ENCODE measurements around the gene ZBED1. TPM values are rescaled to one million over a fixed set of nuclear protein-coding genes. Genes with fewer than 3 reads are reported as not detected.
"Not testable (repeated sequence)": the region's sequence is repeated elsewhere in the genome, so short reads cannot be mapped to it uniquely, and the experiment has no call there.

The ZBED1 gene
- total RNA-seq, 4 donors from 2014 or later = 15.6 to 39.2 (median 22.1) TPM

DNA sequence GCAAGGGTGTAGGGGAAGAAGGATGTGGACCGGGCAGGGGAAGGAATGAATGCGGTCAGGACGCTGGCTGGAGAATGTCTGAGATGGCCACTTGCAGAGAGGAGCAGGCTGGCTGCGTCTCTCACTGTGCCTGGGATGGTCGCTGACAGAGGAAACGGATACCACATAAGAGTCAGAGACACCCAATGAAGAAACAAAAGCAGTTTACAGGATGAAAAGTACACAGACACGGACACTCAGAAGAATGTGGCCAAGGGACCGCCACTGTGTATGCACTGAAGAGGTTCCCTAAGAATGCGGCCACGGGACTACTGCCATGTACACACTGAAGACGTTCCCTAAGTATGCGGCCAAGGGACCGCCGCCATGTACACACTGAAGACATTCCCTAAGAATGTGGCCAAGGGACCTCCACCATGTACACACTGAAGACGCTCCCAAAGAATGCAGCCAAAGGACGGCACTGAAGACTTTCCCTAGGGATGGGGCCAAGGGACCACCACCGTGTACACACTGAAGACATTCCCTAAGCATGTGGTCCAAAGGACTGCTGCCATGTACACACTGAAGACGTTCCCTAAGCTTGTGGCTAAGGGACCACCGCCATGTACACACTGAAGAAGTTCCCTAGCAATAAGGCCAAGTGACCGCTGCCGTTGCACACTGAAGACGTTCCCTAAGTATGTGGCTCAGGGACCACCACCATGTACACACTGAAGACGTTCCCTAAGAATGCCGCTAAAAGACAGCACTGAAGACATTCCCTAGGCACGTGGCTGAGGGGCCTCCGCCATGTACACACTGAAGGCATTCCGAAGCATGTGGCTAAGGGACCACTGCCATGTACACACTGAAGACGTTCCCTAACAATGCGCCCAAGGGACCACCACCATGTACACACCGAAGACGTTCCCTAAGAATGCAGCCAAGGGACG lies 32.2 kb downstream of the ZBED1 start:
- Histone ChIP-seq H3K36me3 (no peaks in the 10 kb centered on the region), H3K27ac (no peak overlapping the region), H3K27me3 (no peaks in the 10 kb centered on the region), H3K4me1 (no peaks in the 10 kb centered on the region), H3K4me3 (no peak overlapping the region), H3K9me3 (no peaks in the 10 kb centered on the region)
- TF ChIP-seq POLR2A (IDR thresholded peaks at IDR 0.05) = no peak
- TF ChIP-seq, protein P1, sequence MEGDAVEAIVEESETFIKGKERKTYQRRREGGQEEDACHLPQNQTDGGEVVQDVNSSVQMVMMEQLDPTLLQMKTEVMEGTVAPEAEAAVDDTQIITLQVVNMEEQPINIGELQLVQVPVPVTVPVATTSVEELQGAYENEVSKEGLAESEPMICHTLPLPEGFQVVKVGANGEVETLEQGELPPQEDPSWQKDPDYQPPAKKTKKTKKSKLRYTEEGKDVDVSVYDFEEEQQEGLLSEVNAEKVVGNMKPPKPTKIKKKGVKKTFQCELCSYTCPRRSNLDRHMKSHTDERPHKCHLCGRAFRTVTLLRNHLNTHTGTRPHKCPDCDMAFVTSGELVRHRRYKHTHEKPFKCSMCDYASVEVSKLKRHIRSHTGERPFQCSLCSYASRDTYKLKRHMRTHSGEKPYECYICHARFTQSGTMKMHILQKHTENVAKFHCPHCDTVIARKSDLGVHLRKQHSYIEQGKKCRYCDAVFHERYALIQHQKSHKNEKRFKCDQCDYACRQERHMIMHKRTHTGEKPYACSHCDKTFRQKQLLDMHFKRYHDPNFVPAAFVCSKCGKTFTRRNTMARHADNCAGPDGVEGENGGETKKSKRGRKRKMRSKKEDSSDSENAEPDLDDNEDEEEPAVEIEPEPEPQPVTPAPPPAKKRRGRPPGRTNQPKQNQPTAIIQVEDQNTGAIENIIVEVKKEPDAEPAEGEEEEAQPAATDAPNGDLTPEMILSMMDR (IDR thresholded peaks at IDR 0.05) = no peak
- intact Hi-C loops (cut with DNase I; ENCODE audit: low total_unique reads) = no loop called here
- DNase-seq = no peak

GRCh38 chrX:2466876-2467656 lies 33.7 kb downstream of the ZBED1 start:
- Histone ChIP-seq H3K4me1 (no peaks in the 10 kb centered on the region), H3K27ac (no peak overlapping the region), H3K27me3 (no peaks in the 10 kb centered on the region), H3K36me3 (no peaks in the 10 kb centered on the region), H3K9me3 (no peaks in the 10 kb centered on the region), H3K4me3 (no peak overlapping the region)
- TF ChIP-seq, protein P1 (IDR thresholded peaks at IDR 0.05) = no peak
- no peak for TF ChIP-seq POLR2A (IDR thresholded peaks at IDR 0.05)
- no peak for DNase-seq
- intact Hi-C loops (cut with DNase I; ENCODE audit: low total_unique reads) = no loop called here

- no peaks in the 10 kb centered on the region for H3K9me3 ChIP-seq
- no peak overlapping the region for H3K4me3 ChIP-seq
- H3K4me1 ChIP-seq = no peaks in the 10 kb centered on the region
- H3K27ac ChIP-seq = no peak overlapping the region
- H3K36me3 ChIP-seq = no peaks in the 10 kb centered on the region
- no peak for TF ChIP-seq POLR2A (IDR thresholded peaks at IDR 0.05)
- TF ChIP-seq, protein P1 (IDR thresholded peaks at IDR 0.05) = no peak
- intact Hi-C loops (cut with DNase I; ENCODE audit: low total_unique reads) = no loop called here
- no peak for DNase-seq
- H3K27me3 ChIP-seq = no peaks in the 10 kb centered on the region
Observed at GRCh38 chrX:2464677-2465166, 36.1 kb downstream of the ZBED1 start.

- intact Hi-C loops (cut with DNase I; ENCODE audit: low total_unique reads) = no loop called here
- no peaks in the 10 kb centered on the region for H3K4me1 ChIP-seq
- H3K27ac ChIP-seq = no peak overlapping the region
- no peaks in the 10 kb centered on the region for H3K27me3 ChIP-seq
- no peaks in the 10 kb centered on the region for H3K9me3 ChIP-seq
- H3K36me3 ChIP-seq = no peaks in the 10 kb centered on the region
- H3K4me3 ChIP-seq = no peak overlapping the region
- DNase-seq = no peak
- TF ChIP-seq, protein P1 (IDR thresholded peaks at IDR 0.05) = no peak
- TF ChIP-seq POLR2A (IDR thresholded peaks at IDR 0.05) = no peak
Observed at GRCh38 chrX:2463973-2464676, 36.7 kb downstream of the ZBED1 start.

- DNase-seq; H3K9me3 ChIP-seq; H3K4me1 ChIP-seq; H3K4me3 ChIP-seq; H3K27ac ChIP-seq; intact Hi-C loops (cut with DNase I; ENCODE audit: low total_unique reads); H3K27me3 ChIP-seq; H3K36me3 ChIP-seq: not testable (repeated sequence)
Observed at GRCh38 chrX:2463481-2463880, 37.3 kb downstream of the ZBED1 start.
